HG03521 (cell line): Measurements from ENCODE around the gene MBD6.
A peak's percentile ranks its signal among the peaks of the same experiment; 100 is the strongest.
"Not testable (repeated sequence)": the region's sequence is repeated elsewhere in the genome, so short reads cannot be mapped to it uniquely, and the experiment has no call there.

ENCODE experiments used
- ATAC-seq: cut with Tn5 transposase; IDR thresholded peaks from one replicate; pipeline ENCODE4 v1.9.1; 2021; ENCODE audit warnings: mild to moderate bottlenecking, moderate library complexity; ENCODE audit not compliant: unreplicated experiment

Gene MBD6

GRCh38 chr12:57487597-57488401, 34.8 kb upstream of the MBD6 start, which contains the start of gene MARS1:
Gene MARS1, plus strand, starts transcription at chr12:57488068. Its CDS starts 23 bp downstream, at chr12:57488091.
- ATAC-seq = peak; percentile 96

- no peak for ATAC-seq
Measured at GRCh38 chr12:57488402-57489156, 34.0 kb upstream of the MBD6 start.

- ATAC-seq = no peak
Measured at GRCh38 chr12:57489157-57489641, 33.4 kb upstream of the MBD6 start.

GRCh38 chr12:57490126-57490525, 32.5 kb upstream of the MBD6 start:
- ATAC-seq = no peak

- no peak for ATAC-seq
Measured at GRCh38 chr12:57491393-57492280, 31.0 kb upstream of the MBD6 start.

- not testable (repeated sequence) for ATAC-seq
Measured at GRCh38 chr12:57495051-57495701, 27.4 kb upstream of the MBD6 start.

- ATAC-seq = no peak
Measured at GRCh38 chr12:57496822-57497221, 25.8 kb upstream of the MBD6 start.

GRCh38 chr12:57497223-57498131, 25.1 kb upstream of the MBD6 start:
- no peak for ATAC-seq

- ATAC-seq = no peak
Measured at GRCh38 chr12:57498132-57498502, 24.5 kb upstream of the MBD6 start.

GRCh38 chr12:57498571-57498970, 24.1 kb upstream of the MBD6 start:
- no peak for ATAC-seq

- ATAC-seq = no peak
Measured at GRCh38 chr12:57500213-57500612, 22.4 kb upstream of the MBD6 start.

GRCh38 chr12:57502311-57502969, 20.2 kb upstream of the MBD6 start:
- not testable (repeated sequence) for ATAC-seq

- ATAC-seq = not testable (repeated sequence)
Measured at GRCh38 chr12:57506541-57506940, 16.1 kb upstream of the MBD6 start.

- ATAC-seq = not testable (repeated sequence)
Measured at GRCh38 chr12:57507796-57508195, 14.8 kb upstream of the MBD6 start.

- no peak for ATAC-seq
Measured at GRCh38 chr12:57511161-57511560, 11.5 kb upstream of the MBD6 start.

- no peak for ATAC-seq
Measured at GRCh38 chr12:57511588-57512325, 10.9 kb upstream of the MBD6 start.

- ATAC-seq = no peak
Measured at GRCh38 chr12:57512665-57513064, 10.0 kb upstream of the MBD6 start.

GRCh38 chr12:57513266-57513665, 9.4 kb upstream of the MBD6 start:
- ATAC-seq = no peak
